A673 (cell line): ENCODE results near the gene AK2. TPM values are rescaled to one million over a fixed set of nuclear protein-coding genes. Genes with fewer than 3 reads are reported as not detected.

Experiments
- BruUV-seq: library from RNA; stranded (reverse); fragments of 400-500 nt; replicated peaks from 2 replicates; lab custom pipeline; 2021; lab: Mats Ljungman, UMichigan
- CTCF ChIA-PET: fragments of 300-600 bp; sonication (Branson Sonifier 250); formaldehyde crosslinking; loops from one replicate; lab custom pipeline; 2022; ENCODE audit warnings: antibody characterized with exemption; lab: Charles Lee
- POLR2A ChIA-PET: fragments of 300-600 bp; sonication (Branson Sonifier 250); formaldehyde crosslinking; loops from one replicate; lab custom pipeline; 2022; ENCODE audit warnings: antibody characterized with exemption; ENCODE audit not compliant: low non-redundant PET; lab: Charles Lee
- DNase-seq: peaks from one replicate; pipeline ENCODE4 v3.0.0-alpha.2; 2015; ENCODE audit warnings: low spot score
- H3K27ac ChIP-seq: fragments of 200-600 bp; sonication (generic); 2 replicates; pipeline ENCODE4 v1.5.1; 2016; ENCODE audit warnings: mixed run types, low read depth, mild to moderate bottlenecking, mixed read lengths, antibody characterized with exemption, low read length; ENCODE audit not compliant: poor library complexity, severe bottlenecking
- H3K27me3 ChIP-seq: fragments of 200-600 bp; sonication (generic); replicated peaks from 2 replicates; pipeline ENCODE4 v1.6.1; 2017; ENCODE audit warnings: mixed run types, low read depth, mild to moderate bottlenecking, mixed read lengths, antibody characterized with exemption, low read length; ENCODE audit not compliant: insufficient read depth, poor library complexity
- H3K36me3 ChIP-seq: fragments of 200-600 bp; sonication (generic); 2 replicates; pipeline ENCODE4 v1.6.1; 2016; ENCODE audit warnings: mixed run types, mild to moderate bottlenecking, mixed read lengths, antibody characterized with exemption, low read length; ENCODE audit not compliant: insufficient read depth, poor library complexity, severe bottlenecking
- H3K4me1 ChIP-seq: fragments of 200-600 bp; sonication (generic); 2 replicates; pipeline ENCODE4 v1.6.1; 2017; ENCODE audit warnings: mixed run types, mild to moderate bottlenecking, mixed read lengths, antibody characterized with exemption, low read length; ENCODE audit not compliant: insufficient read depth, poor library complexity, severe bottlenecking
- H3K4me3 ChIP-seq: fragments of 200-600 bp; sonication (generic); 2 replicates; pipeline ENCODE4 v1.5.1; 2016; ENCODE audit warnings: low read depth, mixed run types, mild to moderate bottlenecking, mixed read lengths, low read length; ENCODE audit not compliant: poor library complexity, severe bottlenecking
- H3K9me3 ChIP-seq: fragments of 200-600 bp; sonication (generic); 2 replicates; pipeline ENCODE4 v1.6.1; 2016; ENCODE audit warnings: mixed run types, low read depth, mild to moderate bottlenecking, mixed read lengths, antibody characterized with exemption, low read length; ENCODE audit not compliant: poor library complexity, severe bottlenecking
- CTCF ChIP-seq: fragments of 300-800, 200-600 bp; sonication (generic); conservative IDR thresholded peaks from 2 replicates; pipeline ENCODE4 v1.5.1; 2017; ENCODE audit warnings: low read depth, mild to moderate bottlenecking, antibody characterized with exemption, low read length, moderate library complexity, mixed read lengths
- EZH2 ChIP-seq: fragments of 200-600 bp; sonication (generic); IDR thresholded peaks from 2 replicates; pipeline ENCODE4 v1.6.1; 2017; ENCODE audit warnings: borderline replicate concordance, low read depth, mild to moderate bottlenecking, mixed read lengths, antibody characterized with exemption, low read length; ENCODE audit not compliant: poor library complexity, severe bottlenecking
- intact Hi-C: fragments of 100-400 bp; cut with micrococcal nuclease; formaldehyde crosslinking; loops from one replicate; pipeline ENCODE4 v1.10.0; 2022; ENCODE audit not compliant: unreplicated experiment
- total RNA-seq: library from RNA; stranded (reverse); gene quantifications from 2 replicates; pipeline ENCODE4 v1.2.3, GENCODE V29; 2021

Gene AK2
- total RNA-seq, 1 experiment from 2014 or later = 196 TPM

GRCh38 chr1:32989160-32990050 is 47.3 kb downstream of the AK2 start:
- CTCF ChIA-PET = no interaction called here
- H3K27me3 ChIP-seq = no peaks in the 10 kb centered on the region
- DNase-seq = no peak
- POLR2A ChIA-PET = interaction anchor here (0.5 kb wide), 1 partner anchor 1995 kb away, joined by 7 read pairs; no protein-coding TSS in a partner anchor
- no peaks in the 10 kb centered on the region for H3K4me1 ChIP-seq
- TF ChIP-seq EZH2 = no peak
- no peak for TF ChIP-seq CTCF
- H3K9me3 ChIP-seq = no peaks in the 10 kb centered on the region
- no peaks in the 10 kb centered on the region for H3K36me3 ChIP-seq
- no peak overlapping the region for H3K4me3 ChIP-seq
- H3K27ac ChIP-seq = no peak overlapping the region
- BruUV-seq = no TSS peak
- intact Hi-C loops = no loop called here

GRCh38 chr1:32988665-32989064 is 48.0 kb downstream of the AK2 start:
- intact Hi-C loops = no loop called here
- H3K9me3 ChIP-seq = no peaks in the 10 kb centered on the region
- ChIA-PET CTCF (no interaction called here), POLR2A (no interaction called here)
- H3K4me1 ChIP-seq = no peaks in the 10 kb centered on the region
- no peak overlapping the region for H3K4me3 ChIP-seq
- TF ChIP-seq EZH2 (no peak), CTCF (no peak)
- H3K27ac ChIP-seq = no peak overlapping the region
- H3K27me3 ChIP-seq = no peaks in the 10 kb centered on the region
- no peak for DNase-seq
- BruUV-seq = no TSS peak
- no peaks in the 10 kb centered on the region for H3K36me3 ChIP-seq

- TF ChIP-seq EZH2 (no peak), CTCF (no peak)
- BruUV-seq = no TSS peak
- no peak overlapping the region for H3K4me3 ChIP-seq
- CTCF ChIA-PET = no interaction called here
- H3K27me3 ChIP-seq = no peaks in the 10 kb centered on the region
- H3K4me1 ChIP-seq = peaks cover 10% of the 10 kb centered on the region
- POLR2A ChIA-PET = no interaction called here
- intact Hi-C loops = no loop called here
- DNase-seq = no peak
- no peaks in the 10 kb centered on the region for H3K9me3 ChIP-seq
- no peak overlapping the region for H3K27ac ChIP-seq
- H3K36me3 ChIP-seq = no peaks in the 10 kb centered on the region
Measured at GRCh38 chr1:32985226-32985625, 51.5 kb downstream of the AK2 start.
